Lower leg skin (tissue), 3 donors: ENCODE measurements around the gene REEP6.

Experiments used
- POLR2A ChIP-seq, 2 donors: fragments of 450-650 bp; IDR thresholded peaks; one replicate each; pipeline ENCODE4 v1.6.1; 2016 to 2017; ENCODE audit warnings: antibody characterized with exemption in 2 of 2, mild to moderate bottlenecking in 1 of 2, moderate library complexity in 1 of 2
- TF ChIP-seq, protein P1 (sequence below), 3 donors: fragments of 450-650 bp; IDR thresholded peaks; one replicate each; pipeline ENCODE4 v1.5.1; 2016; ENCODE audit warnings: antibody characterized with exemption in 3 of 3, mild to moderate bottlenecking in 3 of 3, moderate library complexity in 2 of 3

DNA sequence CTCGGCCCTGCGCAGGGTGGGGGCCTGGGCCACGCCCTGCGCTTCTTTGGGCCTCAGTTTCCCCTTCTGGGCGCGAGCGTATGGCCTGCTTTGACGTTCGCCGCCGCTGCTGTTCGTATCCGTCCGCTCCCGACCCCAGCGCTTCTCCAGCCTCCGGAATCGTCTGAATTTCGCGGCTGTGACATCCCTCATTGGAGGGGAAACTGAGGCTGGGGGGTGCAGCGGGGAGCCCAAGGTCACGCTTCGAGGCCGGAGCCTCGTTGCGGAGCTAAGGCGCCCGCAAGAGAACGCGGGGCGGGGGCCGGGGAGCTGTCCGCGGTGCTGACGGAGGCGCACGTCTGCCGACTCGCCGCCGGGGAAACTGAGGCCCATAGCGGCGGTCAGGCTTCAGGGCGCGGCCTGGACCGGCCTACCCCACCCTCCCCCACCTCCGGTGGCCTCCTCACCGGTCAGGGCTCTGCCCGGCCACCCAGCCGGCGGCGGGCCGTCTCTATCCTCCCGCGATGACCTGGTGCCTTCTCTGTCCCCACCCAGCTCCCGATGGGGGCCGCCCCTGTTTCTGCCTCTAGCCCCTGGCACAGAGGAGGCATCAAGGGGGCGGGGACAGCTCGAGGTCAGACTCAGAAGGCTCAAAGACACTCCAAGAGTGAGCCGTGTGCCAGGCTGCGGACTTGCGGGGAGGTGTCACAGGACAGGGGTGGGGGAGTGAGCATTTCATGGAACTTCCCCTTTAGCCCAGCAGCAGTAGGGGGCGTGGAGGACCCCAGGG lies 44.1 kb upstream of the REEP6 start:
- TF ChIP-seq POLR2A (IDR thresholded peaks at IDR 0.05): no peak
- TF ChIP-seq, protein P1, sequence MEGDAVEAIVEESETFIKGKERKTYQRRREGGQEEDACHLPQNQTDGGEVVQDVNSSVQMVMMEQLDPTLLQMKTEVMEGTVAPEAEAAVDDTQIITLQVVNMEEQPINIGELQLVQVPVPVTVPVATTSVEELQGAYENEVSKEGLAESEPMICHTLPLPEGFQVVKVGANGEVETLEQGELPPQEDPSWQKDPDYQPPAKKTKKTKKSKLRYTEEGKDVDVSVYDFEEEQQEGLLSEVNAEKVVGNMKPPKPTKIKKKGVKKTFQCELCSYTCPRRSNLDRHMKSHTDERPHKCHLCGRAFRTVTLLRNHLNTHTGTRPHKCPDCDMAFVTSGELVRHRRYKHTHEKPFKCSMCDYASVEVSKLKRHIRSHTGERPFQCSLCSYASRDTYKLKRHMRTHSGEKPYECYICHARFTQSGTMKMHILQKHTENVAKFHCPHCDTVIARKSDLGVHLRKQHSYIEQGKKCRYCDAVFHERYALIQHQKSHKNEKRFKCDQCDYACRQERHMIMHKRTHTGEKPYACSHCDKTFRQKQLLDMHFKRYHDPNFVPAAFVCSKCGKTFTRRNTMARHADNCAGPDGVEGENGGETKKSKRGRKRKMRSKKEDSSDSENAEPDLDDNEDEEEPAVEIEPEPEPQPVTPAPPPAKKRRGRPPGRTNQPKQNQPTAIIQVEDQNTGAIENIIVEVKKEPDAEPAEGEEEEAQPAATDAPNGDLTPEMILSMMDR (IDR thresholded peaks at IDR 0.05): no peak
